ENCODE data around the gene KIF15. TPM values are rescaled to one million over a fixed set of nuclear protein-coding genes. Genes with fewer than 3 reads are reported as not detected.
"Not testable (repeated sequence)": the region's sequence is repeated elsewhere in the genome, so short reads cannot be mapped to it uniquely, and the experiment has no call there.

KIF15 gene
- total RNA-seq, 1 donor: 9.9 TPM

DNA sequence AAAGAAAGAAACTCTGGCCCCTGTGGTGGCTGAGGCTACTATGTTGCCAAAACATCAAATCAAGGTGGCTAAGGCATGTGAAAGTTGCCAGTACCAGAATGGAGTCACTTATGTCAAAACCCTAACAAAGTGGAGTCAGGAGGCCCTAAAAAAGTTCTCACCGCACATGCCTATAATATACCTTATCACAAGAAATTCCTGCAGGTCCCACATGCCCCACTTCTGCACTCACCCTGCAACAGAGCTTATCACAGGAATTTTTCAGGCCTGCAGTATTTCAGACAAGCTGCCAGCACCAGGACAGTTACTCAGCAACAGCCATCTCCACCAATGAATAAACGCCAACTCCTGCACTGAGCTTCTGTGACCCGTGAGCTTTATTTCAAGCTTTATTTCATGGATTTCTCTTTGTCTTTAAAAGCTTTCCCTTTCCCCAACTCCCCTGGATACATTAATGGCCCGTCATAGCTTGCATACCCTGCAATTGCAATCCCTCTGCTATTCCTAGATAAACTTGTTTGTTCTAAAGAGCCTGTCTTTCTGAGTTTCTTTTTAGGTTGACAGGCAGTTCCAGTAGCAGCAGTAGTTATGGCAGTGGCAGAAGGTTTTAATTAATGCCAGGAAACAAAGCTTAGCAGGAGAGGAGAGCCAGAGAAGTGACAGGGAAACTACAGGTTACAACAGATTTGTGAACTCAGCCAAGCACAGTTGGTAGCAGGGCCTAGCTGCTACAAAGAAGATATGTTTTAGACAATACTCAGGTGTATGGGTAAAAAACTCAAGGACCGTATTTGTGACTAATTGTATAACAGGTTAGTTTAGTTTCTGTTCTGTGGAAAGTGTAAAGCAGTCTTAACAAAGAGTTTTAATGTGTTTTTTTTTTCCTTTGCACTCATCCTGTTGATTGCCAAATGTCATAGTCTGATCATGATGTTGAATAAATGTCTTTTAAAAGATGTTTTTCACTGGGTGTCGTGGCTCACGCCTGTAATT is 84.2 kb downstream of the KIF15 start:
- TF ChIP-seq CTCF (IDR thresholded peaks at IDR 0.05; ENCODE audit: insufficient read depth, low read depth, low read length): no peak
- peak; percentile 87 for DNase-seq (ENCODE audit: low read depth)
- no peak overlapping the region for H3K4me3 ChIP-seq (ENCODE audit: low read depth, low read length)

- no peak overlapping the region for H3K4me3 ChIP-seq (ENCODE audit: low read depth, low read length)
- TF ChIP-seq CTCF (IDR thresholded peaks at IDR 0.05; ENCODE audit: insufficient read depth, low read depth, low read length): no peak
- no peak for DNase-seq (ENCODE audit: low read depth)
These were observed 87.0 kb downstream of the KIF15 start for GRCh38 chr3:44848634-44849033.

DNA sequence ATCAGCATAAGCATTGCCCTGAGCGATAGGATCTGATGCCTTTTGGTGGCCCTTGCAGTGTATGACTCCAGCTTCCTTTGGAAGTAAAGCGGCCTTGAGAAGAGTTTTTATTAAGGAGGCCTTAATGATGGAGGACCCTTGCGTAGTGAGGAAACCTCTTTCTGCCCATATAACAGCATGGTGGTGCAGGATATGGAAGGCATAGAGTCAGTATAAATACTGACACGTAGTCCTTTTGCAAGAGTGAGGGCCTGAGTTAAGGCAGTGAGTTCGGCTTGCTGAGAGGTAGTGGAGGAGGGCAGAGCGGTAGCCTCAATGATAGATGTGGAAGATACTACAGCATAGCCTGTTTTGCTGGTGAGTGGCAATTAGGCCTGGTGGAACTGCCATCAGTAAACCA is 95.1 kb downstream of the KIF15 start:
- not testable (repeated sequence) for DNase-seq (ENCODE audit: low read depth); H3K4me3 ChIP-seq (ENCODE audit: low read depth, low read length)

- DNase-seq (ENCODE audit: low read depth): no peak
- no peak for TF ChIP-seq CTCF (IDR thresholded peaks at IDR 0.05; ENCODE audit: insufficient read depth, low read depth, low read length)
These were observed 98.5 kb downstream of the KIF15 start for GRCh38 chr3:44860117-44860516.

DNA sequence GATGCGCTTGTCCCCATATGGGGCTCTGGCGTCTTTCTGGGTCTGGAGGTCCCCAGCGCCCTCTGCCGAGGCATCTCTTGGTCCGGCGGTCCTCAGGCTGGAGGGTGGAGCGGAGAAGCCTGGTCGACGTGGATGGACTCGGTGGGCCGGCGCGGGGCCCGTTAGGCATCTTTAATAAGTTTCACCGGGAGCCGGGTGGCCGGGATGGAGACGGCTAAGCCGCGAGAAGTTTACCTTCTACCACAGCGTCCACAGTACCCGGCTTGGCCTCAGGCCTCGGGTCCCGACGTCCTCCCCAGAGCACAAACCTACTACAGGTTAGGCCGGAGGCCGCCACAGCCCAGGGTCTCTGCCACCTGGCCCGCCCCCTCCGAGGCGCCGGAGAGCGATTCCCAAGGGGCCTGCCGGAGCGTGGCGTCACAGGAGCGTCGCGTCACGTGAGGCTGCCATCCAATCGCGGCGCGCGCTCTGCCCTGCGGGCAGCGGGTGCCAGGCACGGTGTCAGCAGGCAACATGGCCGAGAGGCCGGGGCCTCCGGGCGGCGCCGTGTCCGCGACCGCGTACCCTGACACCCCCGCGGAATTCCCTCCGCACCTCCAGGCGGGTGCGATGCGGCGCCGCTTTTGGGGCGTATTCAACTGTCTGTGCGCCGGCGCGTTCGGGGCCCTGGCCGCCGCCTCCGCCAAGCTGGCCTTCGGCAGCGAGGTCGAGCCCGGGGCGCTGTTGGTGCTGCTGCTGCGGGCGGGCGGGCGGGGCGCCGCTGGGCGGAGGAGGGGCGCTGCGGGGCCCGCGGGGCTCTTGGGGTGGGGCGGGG is 100.0 kb downstream of the KIF15 start, which contains the start of gene TMEM42:
Gene TMEM42, plus strand, starts transcription at position 501 of the 814 bp plus-strand sequence. Its CDS starts 13 bp downstream, at position 514.
- TF ChIP-seq CTCF (IDR thresholded peaks at IDR 0.05; ENCODE audit: insufficient read depth, low read depth, low read length): peak; percentile 47
- DNase-seq (ENCODE audit: low read depth): peak; percentile 95
- peak within 1 kb of the TSS; percentile 77 for H3K4me3 ChIP-seq (ENCODE audit: low read depth, low read length)

More at GRCh38 chr3:44860117-44860516, 98.5 kb downstream of the KIF15 start:
- no peak overlapping the region for H3K4me3 ChIP-seq (ENCODE audit: low read depth, low read length)

DNA sequence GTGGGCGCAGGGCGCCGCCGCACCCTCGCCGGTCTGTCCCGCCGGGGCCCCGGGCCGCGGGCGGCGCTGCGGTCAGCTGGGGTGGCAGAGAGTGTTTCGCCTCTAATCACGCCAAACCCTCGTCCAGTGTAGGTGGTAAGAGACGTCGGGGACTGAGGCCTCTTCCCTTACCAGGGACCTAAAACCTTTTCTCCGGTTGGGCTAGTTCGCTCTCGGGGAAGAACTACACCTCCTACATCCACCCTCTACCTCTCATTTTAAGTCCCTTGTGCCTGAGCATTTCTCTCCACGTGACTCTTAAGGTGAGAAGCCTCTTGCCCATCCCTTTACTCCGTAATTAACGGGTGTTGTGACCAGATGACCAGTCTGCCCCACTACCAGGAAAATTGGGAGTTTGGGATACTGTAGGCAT is 100.6 kb downstream of the KIF15 start:
- no peak for TF ChIP-seq CTCF (IDR thresholded peaks at IDR 0.05; ENCODE audit: insufficient read depth, low read depth, low read length)
- no peak for DNase-seq (ENCODE audit: low read depth)
- peak overlapping the region; percentile 77 for H3K4me3 ChIP-seq (ENCODE audit: low read depth, low read length)

Data from fibroblast of villous mesenchyme (primary cell).